Dendritic cell treated with granulocyte-macrophage colony-stimulating factor and Interleukin-4, amounts not matched to agents 40 ng/mL and 50 ng/mL, for 4 days (primary cell): ENCODE results near the gene ENO2.

Experiments
- H3K27ac Mint-ChIP-seq: one replicate; pipeline ENCODE4 v1.8.0; 2022; ENCODE audit warnings: mild to moderate bottlenecking, mixed read lengths
- H3K27me3 Mint-ChIP-seq: one replicate; pipeline ENCODE4 v1.8.0; 2022; ENCODE audit warnings: mild to moderate bottlenecking, mixed read lengths
- H3K36me3 Mint-ChIP-seq: one replicate; pipeline ENCODE4 v1.8.0; 2022; ENCODE audit warnings: low read depth, mixed read lengths
- H3K4me1 Mint-ChIP-seq: one replicate; pipeline ENCODE4 v1.8.0; 2022; ENCODE audit warnings: low read depth, mixed read lengths
- H3K4me3 Mint-ChIP-seq: one replicate; pipeline ENCODE4 v1.8.0; 2022; ENCODE audit warnings: mild to moderate bottlenecking, moderate library complexity, mixed read lengths
- H3K9me3 Mint-ChIP-seq: one replicate; pipeline ENCODE4 v1.8.0; 2022; ENCODE audit warnings: mixed read lengths
- intact Hi-C: fragments of 100-400 bp; cut with micrococcal nuclease; formaldehyde crosslinking; loops from one replicate; pipeline ENCODE4 v1.15.0; 2022

The ENO2 gene

DNA sequence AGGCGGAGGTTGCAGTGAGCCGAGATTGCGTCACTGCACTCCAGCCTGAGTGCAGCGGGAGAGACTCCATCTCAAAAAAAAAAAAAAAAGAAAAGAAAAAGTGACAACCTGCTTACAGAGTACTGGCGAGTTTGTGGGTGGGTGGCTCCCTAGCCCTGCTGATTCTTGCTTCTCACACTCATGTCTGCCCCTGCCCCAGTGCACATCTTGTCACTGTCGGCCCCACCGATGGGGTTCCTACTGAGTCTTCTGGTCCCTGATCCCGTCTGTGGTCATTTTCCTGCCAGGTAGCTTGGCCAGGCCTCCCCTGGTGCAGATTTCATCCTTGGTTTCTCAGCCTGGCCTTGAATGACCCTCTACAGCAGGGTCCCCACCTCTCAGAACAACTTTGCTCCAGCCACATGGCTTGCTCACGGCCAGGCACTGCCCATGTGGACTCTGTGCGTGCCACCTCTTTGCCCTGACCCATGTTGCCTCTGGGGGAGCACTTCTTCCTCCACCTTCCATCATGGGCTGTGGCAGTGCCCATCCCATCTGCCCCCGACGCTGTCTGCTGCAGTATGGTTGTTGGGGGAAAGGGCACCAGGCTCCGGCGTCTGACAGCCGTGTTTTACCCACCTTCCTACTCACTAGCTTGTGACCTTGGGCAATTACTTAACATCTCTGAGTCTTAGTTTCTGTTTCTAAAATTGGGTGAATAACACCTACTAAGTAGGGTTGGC is 34.7 kb downstream of the ENO2 start:
- Mint-ChIP-seq H3K27ac (peak overlapping the region; percentile 76), H3K4me1 (peaks cover 78% of the 10 kb centered on the region), H3K4me3 (peak overlapping the region; percentile 11), H3K36me3 (peaks cover 28% of the 10 kb centered on the region), H3K9me3 (no peaks in the 10 kb centered on the region), H3K27me3 (no peaks in the 10 kb centered on the region)
- intact Hi-C loops: no loop called here

DNA sequence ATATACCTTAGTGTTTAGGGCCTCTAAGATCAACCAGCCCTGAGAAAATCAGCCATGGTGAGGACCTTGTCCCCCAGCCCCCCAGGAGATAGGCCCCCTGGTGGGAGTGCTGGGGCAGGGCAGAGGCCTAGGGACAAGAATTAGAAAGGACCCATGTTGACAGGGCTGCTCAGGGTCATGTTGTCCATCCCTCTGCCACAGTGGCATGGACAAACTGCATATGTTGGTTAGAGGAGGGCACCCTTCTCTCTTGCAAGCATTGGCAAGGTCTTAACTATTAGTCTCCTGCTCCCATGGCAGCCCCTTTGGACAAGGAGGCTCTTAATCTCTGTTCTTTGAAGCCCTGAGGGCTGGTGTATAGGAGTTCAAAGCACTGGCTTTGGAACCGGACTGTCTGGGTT is 36.0 kb downstream of the ENO2 start:
- no peaks in the 10 kb centered on the region for H3K9me3 Mint-ChIP-seq
- peak overlapping the region; percentile 93 for H3K27ac Mint-ChIP-seq
- peak overlapping the region; percentile 95 for H3K4me3 Mint-ChIP-seq
- intact Hi-C loops: no loop called here
- peaks cover 41% of the 10 kb centered on the region for H3K36me3 Mint-ChIP-seq
- H3K4me1 Mint-ChIP-seq: peaks cover 84% of the 10 kb centered on the region
- H3K27me3 Mint-ChIP-seq: no peaks in the 10 kb centered on the region

GRCh38 chr12:6950811-6951540 is 36.6 kb downstream of the ENO2 start, which contains the start of gene PTPN6:
PTPN6 (plus strand) TSS chr12:6951356; CDS start chr12:6951513, 157 bp downstream.
- H3K27ac Mint-ChIP-seq: peak within 1 kb of the TSS; percentile 93
- H3K4me1 Mint-ChIP-seq: peaks cover 84% of the 10 kb centered on the region
- H3K9me3 Mint-ChIP-seq: no peaks in the 10 kb centered on the region
- peak within 1 kb of the TSS; percentile 95 for H3K4me3 Mint-ChIP-seq
- peaks cover 47% of the 10 kb centered on the region for H3K36me3 Mint-ChIP-seq
- intact Hi-C loops: loop anchor here (1.0 kb wide), 1 partner anchor 10 kb away; no protein-coding TSS in a partner anchor
- H3K27me3 Mint-ChIP-seq: no peaks in the 10 kb centered on the region

DNA sequence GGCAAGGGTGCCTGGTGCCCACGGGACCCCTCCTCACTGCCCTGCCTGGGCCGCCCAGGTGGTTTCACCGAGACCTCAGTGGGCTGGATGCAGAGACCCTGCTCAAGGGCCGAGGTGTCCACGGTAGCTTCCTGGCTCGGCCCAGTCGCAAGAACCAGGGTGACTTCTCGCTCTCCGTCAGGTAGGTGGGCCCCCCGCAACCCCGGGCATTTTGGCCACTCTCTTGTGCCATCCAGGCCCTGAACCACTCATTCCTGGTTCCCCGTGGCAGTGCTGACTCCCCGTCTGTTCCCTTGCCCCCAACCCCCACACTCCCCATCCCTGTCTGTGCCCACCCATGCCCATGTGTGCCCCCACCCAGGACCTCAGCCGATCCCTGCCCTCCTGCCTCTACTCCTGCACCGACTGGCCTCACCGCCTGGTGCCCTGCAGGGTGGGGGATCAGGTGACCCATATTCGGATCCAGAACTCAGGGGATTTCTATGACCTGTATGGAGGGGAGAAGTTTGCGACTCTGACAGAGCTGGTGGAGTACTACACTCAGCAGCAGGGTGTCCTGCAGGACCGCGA is 37.3 kb downstream of the ENO2 start:
- Mint-ChIP-seq H3K9me3 (no peaks in the 10 kb centered on the region), H3K4me3 (peak overlapping the region; percentile 95), H3K27ac (peak overlapping the region; percentile 93), H3K4me1 (peaks cover 84% of the 10 kb centered on the region), H3K36me3 (peaks cover 54% of the 10 kb centered on the region), H3K27me3 (no peaks in the 10 kb centered on the region)
- intact Hi-C loops: loop anchor here (1.0 kb wide), 1 partner anchor 10 kb away; no protein-coding TSS in a partner anchor

GRCh38 chr12:6952121-6952862 is 37.9 kb downstream of the ENO2 start:
- Mint-ChIP-seq H3K4me3 (peak overlapping the region; percentile 95), H3K4me1 (peaks cover 84% of the 10 kb centered on the region), H3K27me3 (no peaks in the 10 kb centered on the region), H3K9me3 (no peaks in the 10 kb centered on the region), H3K36me3 (peaks cover 60% of the 10 kb centered on the region), H3K27ac (peak overlapping the region; percentile 93)
- intact Hi-C loops: no loop called here

GRCh38 chr12:6952863-6953441 is 38.6 kb downstream of the ENO2 start:
- peak overlapping the region; percentile 93 for H3K27ac Mint-ChIP-seq
- intact Hi-C loops: no loop called here
- peaks cover 84% of the 10 kb centered on the region for H3K4me1 Mint-ChIP-seq
- H3K27me3 Mint-ChIP-seq: no peaks in the 10 kb centered on the region
- peak overlapping the region; percentile 95 for H3K4me3 Mint-ChIP-seq
- no peaks in the 10 kb centered on the region for H3K9me3 Mint-ChIP-seq
- peaks cover 67% of the 10 kb centered on the region for H3K36me3 Mint-ChIP-seq

DNA sequence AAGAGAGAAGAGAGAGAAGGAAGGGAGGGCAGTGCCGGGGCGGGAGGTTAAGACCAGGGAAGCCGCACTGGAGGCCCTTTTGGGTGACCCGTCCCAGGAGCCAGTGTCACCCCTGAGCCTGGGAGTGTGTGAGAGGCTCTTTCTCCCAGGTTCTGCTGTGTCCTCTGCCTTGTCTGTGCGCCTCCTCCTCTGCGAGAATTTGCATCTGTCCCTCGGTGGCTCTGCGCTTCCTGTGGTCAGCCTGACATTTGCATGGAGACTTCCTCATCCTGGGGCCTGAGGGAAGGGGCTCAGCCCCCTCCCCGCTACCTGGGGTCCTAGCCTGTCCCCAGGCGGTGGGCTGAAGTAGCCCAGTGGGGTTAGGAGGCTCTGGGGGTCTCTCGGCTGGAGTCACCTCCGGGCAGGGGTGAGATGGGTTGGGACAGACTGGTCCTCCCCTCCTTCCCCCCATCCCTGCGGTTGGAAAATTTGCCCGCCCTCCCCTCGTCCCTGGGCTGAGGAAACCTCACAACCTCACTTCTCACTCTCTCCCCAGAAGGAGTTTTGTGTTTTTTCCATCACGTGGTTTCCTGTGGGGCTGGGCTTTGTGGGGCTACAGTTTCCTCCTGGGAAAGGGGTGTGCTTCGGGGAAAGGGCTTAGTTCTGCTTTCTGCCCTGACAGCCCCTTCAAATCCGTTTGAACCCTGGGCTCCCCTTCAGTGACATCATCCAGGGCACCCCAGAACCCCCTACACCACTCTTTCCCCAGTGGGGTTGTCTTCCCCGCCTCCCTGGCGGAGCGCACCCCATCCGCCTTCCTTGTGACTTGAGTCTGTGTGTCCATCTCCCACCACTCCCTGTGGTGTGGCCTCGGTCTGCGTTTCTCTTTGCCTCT is 39.3 kb downstream of the ENO2 start:
- H3K4me3 Mint-ChIP-seq: peak overlapping the region; percentile 95
- H3K27ac Mint-ChIP-seq: peak overlapping the region; percentile 93
- intact Hi-C loops: no loop called here
- H3K36me3 Mint-ChIP-seq: peaks cover 74% of the 10 kb centered on the region
- peaks cover 84% of the 10 kb centered on the region for H3K4me1 Mint-ChIP-seq
- H3K27me3 Mint-ChIP-seq: no peaks in the 10 kb centered on the region
- H3K9me3 Mint-ChIP-seq: no peaks in the 10 kb centered on the region

DNA sequence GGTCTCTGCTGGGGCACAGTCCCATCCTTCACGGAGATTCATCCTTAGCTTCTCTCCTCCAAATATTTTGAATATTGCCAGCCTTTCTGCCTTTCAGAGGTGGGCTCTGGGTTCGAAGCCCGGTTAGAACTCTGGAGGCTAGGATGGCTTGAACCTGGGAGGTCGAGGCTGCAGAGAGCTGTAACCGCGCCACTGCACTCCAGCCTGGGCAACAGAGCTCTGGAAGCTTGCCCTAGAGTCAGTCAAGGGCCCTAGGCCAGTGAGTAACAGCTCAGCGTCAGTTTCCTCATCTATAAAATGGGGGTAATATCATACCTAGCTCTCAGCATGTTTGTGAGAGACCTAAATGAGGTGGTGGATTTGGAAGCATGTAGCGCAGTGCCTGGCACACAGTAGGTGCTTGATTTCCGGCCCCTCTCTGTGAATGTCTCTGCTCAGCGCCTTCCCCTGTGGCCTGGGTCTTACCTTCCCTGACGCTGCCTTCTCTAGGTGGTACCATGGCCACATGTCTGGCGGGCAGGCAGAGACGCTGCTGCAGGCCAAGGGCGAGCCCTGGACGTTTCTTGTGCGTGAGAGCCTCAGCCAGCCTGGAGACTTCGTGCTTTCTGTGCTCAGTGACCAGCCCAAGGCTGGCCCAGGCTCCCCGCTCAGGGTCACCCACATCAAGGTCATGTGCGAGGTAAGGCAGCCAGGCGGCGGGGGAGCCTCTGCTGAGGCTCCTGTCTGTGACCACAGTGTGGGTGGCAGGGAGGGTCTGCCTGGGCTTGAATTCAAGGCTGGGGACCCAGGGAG is 40.1 kb downstream of the ENO2 start:
- intact Hi-C loops: no loop called here
- Mint-ChIP-seq H3K9me3 (no peaks in the 10 kb centered on the region), H3K4me1 (peaks cover 84% of the 10 kb centered on the region), H3K36me3 (peaks cover 82% of the 10 kb centered on the region), H3K27me3 (no peaks in the 10 kb centered on the region), H3K27ac (peak overlapping the region; percentile 93), H3K4me3 (peak overlapping the region; percentile 95)

DNA sequence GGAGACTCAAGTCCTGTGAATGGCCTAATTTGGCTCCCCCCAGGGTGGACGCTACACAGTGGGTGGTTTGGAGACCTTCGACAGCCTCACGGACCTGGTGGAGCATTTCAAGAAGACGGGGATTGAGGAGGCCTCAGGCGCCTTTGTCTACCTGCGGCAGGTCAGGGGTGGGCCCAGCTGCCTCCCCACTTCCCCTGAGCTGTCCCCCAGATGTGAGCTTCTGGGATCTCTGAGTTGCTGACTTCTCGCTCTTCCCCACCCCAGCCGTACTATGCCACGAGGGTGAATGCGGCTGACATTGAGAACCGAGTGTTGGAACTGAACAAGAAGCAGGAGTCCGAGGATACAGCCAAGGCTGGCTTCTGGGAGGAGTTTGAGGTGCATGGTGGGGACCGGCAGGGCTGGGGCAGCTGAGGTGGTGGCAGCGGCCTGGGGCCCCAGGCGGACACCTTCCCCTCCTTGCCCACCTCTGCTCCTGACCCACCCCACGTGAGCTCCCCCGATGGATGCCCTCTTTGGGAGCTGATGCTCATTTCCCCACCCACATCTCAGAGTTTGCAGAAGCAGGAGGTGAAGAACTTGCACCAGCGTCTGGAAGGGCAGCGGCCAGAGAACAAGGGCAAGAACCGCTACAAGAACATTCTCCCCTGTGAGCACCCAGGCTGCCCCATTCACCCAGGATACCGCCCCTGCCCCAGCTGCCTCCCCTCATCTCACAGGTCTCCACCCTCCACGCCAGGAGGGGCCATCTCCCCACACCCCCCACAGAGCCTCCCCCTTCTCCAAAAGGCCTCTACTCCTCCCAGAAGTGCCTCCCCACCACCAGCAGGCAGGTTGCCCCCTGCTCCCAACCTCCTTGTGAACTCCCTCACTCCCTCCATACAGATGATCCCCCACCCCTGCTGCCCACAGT is 41.0 kb downstream of the ENO2 start:
- peaks cover 84% of the 10 kb centered on the region for H3K4me1 Mint-ChIP-seq
- no peaks in the 10 kb centered on the region for H3K9me3 Mint-ChIP-seq
- peak overlapping the region; percentile 95 for H3K4me3 Mint-ChIP-seq
- H3K27ac Mint-ChIP-seq: peak overlapping the region; percentile 93
- peaks cover 91% of the 10 kb centered on the region for H3K36me3 Mint-ChIP-seq
- intact Hi-C loops: no loop called here
- H3K27me3 Mint-ChIP-seq: no peaks in the 10 kb centered on the region

GRCh38 chr12:6956021-6956727 is 41.8 kb downstream of the ENO2 start:
- peaks cover 99% of the 10 kb centered on the region for H3K36me3 Mint-ChIP-seq
- intact Hi-C loops: no loop called here
- peak overlapping the region; percentile 93 for H3K27ac Mint-ChIP-seq
- H3K9me3 Mint-ChIP-seq: no peaks in the 10 kb centered on the region
- H3K27me3 Mint-ChIP-seq: no peaks in the 10 kb centered on the region
- peak overlapping the region; percentile 95 for H3K4me3 Mint-ChIP-seq
- peaks cover 84% of the 10 kb centered on the region for H3K4me1 Mint-ChIP-seq

DNA sequence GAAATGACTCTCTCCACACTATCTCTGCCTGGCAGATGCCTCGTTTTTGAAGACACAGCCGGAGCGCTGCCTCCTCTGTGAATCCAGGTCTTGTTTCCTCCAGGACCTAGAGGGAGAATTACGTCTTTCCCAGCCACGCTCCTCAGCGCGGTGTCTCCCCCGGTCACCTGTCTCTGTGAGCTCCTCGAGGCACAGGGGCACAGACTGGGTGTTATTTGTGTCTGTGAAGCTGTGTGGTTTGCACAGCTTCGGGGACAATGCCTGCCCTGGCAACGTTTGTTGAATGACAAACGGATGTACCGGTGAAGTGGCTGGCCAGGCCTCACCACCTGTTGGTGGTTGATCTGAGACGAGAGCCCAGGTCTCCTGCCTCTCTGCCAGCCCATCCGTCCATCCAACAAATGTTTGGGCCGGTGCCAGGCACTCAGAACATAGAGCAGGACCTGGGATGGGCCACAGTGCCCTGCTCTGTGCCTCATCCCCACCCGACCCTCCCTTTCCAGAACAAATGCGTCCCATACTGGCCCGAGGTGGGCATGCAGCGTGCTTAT is 42.8 kb downstream of the ENO2 start:
- intact Hi-C loops: no loop called here
- peaks cover 98% of the 10 kb centered on the region for H3K36me3 Mint-ChIP-seq
- H3K4me3 Mint-ChIP-seq: no peak overlapping the region
- no peaks in the 10 kb centered on the region for H3K27me3 Mint-ChIP-seq
- H3K9me3 Mint-ChIP-seq: no peaks in the 10 kb centered on the region
- H3K27ac Mint-ChIP-seq: peak overlapping the region; percentile 93
- H3K4me1 Mint-ChIP-seq: peaks cover 94% of the 10 kb centered on the region
